B cell (primary cell): ENCODE measurements around the gene FTCD. TPM values are rescaled to one million over a fixed set of nuclear protein-coding genes. Genes with fewer than 3 reads are reported as not detected.

Experiments used
- ATAC-seq: fragments of 200-7000 bp; cut with Tn5 transposase; one replicate; pipeline ENCODE4 v1.10.0; 2021; ENCODE audit warnings: low read depth, mild to moderate bottlenecking, moderate number of reproducible peaks, moderate library complexity
- CTCF ChIA-PET: fragments of 350-600 bp; sonication (Branson Sonifier 250); formaldehyde crosslinking; loops from one replicate; lab custom pipeline; 2021; ENCODE audit warnings: antibody characterized with exemption, inconsistent platforms; lab: Charles Lee
- POLR2A ChIA-PET: fragments of 350-600 bp; sonication (Branson Sonifier 250); formaldehyde crosslinking; loops from one replicate; lab custom pipeline; 2021; ENCODE audit warnings: antibody characterized with exemption; lab: Charles Lee
- DNase-seq: peaks from one replicate; pipeline ENCODE4 v3.0.0; 2013
- H2AFZ ChIP-seq: 2 replicates; pipeline ENCODE4 v1.6.1; 2012; ENCODE audit warnings: mild to moderate bottlenecking, low read depth, low read length; ENCODE audit not compliant: insufficient read depth, poor library complexity, severe bottlenecking
- H3K27ac ChIP-seq, 2 donors: 1 replicate in 1 of 2; 2 replicates in 1 of 2; pipeline ENCODE4 v1.5.1; 2012 to 2013; ENCODE audit warnings: low read length in 2 of 2, mild to moderate bottlenecking in 2 of 2, moderate library complexity in 1 of 2
- H3K27me3 ChIP-seq, 4 experiments: fragments of 200-600 bp in 1 of 4; sonication (generic) in 1 of 4; replicated peaks in 1 of 4; 1 replicate in 2 of 4; 2 replicates in 2 of 4; pipeline versions ENCODE4 v1.6.1 to v1.7.0; 2013 to 2016; ENCODE audit warnings: low read length in 3 of 4, mild to moderate bottlenecking in 2 of 4, mixed read lengths in 1 of 4, moderate library complexity in 1 of 4; ENCODE audit not compliant: insufficient read depth in 4 of 4, control insufficient read depth in 3 of 4; ENCODE audit errors: control extremely low read depth in 1 of 4
- H3K36me3 ChIP-seq, 2 experiments: replicated peaks in 1 of 2; 1 replicate in 1 of 2; 2 replicates in 1 of 2; pipeline versions ENCODE4 v1.6.1 to v1.7.1; 2013; ENCODE audit warnings: low read length in 1 of 2; ENCODE audit not compliant: insufficient read depth in 2 of 2, control insufficient read depth in 1 of 2; ENCODE audit errors: control extremely low read depth in 1 of 2, extremely low read depth in 1 of 2
- H3K4me1 ChIP-seq, 2 donors: fragments of 200-600 bp in 1 of 2; sonication (generic) in 1 of 2; 1 replicate in 1 of 2; 2 replicates in 1 of 2; pipeline versions ENCODE4 v1.5.1 to v1.6.1; 2013 to 2017; ENCODE audit warnings: low read length in 2 of 2; ENCODE audit not compliant: control insufficient read depth in 2 of 2, insufficient read depth in 2 of 2
- H3K4me2 ChIP-seq: replicated peaks from 2 replicates; pipeline ENCODE3; 2012; ENCODE audit warnings: mild to moderate bottlenecking, low read depth, low read length; ENCODE audit not compliant: poor library complexity, severe bottlenecking
- H3K4me3 ChIP-seq, 5 experiments: fragments of 200-600 bp in 1 of 5; sonication (generic) in 1 of 5; 1 replicate in 3 of 5; 2 replicates in 2 of 5; pipeline versions ENCODE4 v1.5.1 to v1.7.0; 2011 to 2016; ENCODE audit warnings: low read length in 4 of 5, mild to moderate bottlenecking in 4 of 5, low read depth in 2 of 5, control low read depth in 1 of 5, moderate library complexity in 1 of 5; ENCODE audit not compliant: insufficient read depth in 1 of 5; ENCODE audit errors: control extremely low read depth in 1 of 5, extremely low read depth in 1 of 5
- H3K79me2 ChIP-seq: fragments of 200-600 bp; sonication (generic); one replicate; pipeline ENCODE4 v1.6.0; 2016; ENCODE audit warnings: low read length; ENCODE audit not compliant: control insufficient read depth, insufficient read depth
- H3K9ac ChIP-seq: fragments of 200-600 bp; sonication (generic); 2 replicates; pipeline ENCODE4 v1.6.1; 2017; ENCODE audit warnings: mild to moderate bottlenecking, low read length, moderate library complexity
- H3K9me3 ChIP-seq, 3 donors: one replicate each; pipeline versions ENCODE4 v1.6.1 to v1.7.1; 2013; ENCODE audit warnings: low read length in 2 of 3; ENCODE audit not compliant: control insufficient read depth in 2 of 3, insufficient read depth in 1 of 3; ENCODE audit errors: control extremely low read depth in 1 of 3
- H4K20me1 ChIP-seq: 2 replicates; pipeline ENCODE4 v1.6.0; 2012; ENCODE audit warnings: mild to moderate bottlenecking, low read length; ENCODE audit not compliant: insufficient read depth, control insufficient read depth, poor library complexity, severe bottlenecking
- H3K27ac Mint-ChIP-seq: one replicate; pipeline ENCODE4 v1.8.0; 2021; ENCODE audit warnings: mixed read lengths
- H3K27me3 Mint-ChIP-seq: one replicate; pipeline ENCODE4 v1.8.0; 2021; ENCODE audit warnings: mixed read lengths
- H3K4me1 Mint-ChIP-seq: one replicate; pipeline ENCODE4 v1.8.0; 2021; ENCODE audit warnings: mixed read lengths
- H3K4me3 Mint-ChIP-seq: one replicate; pipeline ENCODE4 v1.8.0; 2021; ENCODE audit warnings: mixed read lengths
- H3K9me3 Mint-ChIP-seq: one replicate; pipeline ENCODE4 v1.8.0; 2022; ENCODE audit warnings: mixed read lengths; ENCODE audit not compliant: insufficient read depth
- CTCF ChIP-seq: fragments of 200-600 bp; IDR thresholded peaks from one replicate; pipeline ENCODE4 v1.8.0; 2022; ENCODE audit warnings: antibody characterized with exemption, mild to moderate bottlenecking
- EZH2 ChIP-seq: IDR thresholded peaks from 2 replicates; pipeline ENCODE4 v1.6.1; 2012; ENCODE audit warnings: borderline replicate concordance, low read depth, mild to moderate bottlenecking, moderate library complexity, low read length; ENCODE audit not compliant: insufficient read depth, poor library complexity, severe bottlenecking
- WGBS: methylation state at CpG from one replicate; pipeline ENCODE4 v1.1.5; 2013; ENCODE audit warnings: missing lambda C conversion rate; ENCODE audit not compliant: insufficient coverage; 5-methylcytosine and 5-hydroxymethylcytosine counted together
- intact Hi-C: fragments of 100-400 bp; cut with micrococcal nuclease; formaldehyde crosslinking; loops from one replicate; pipeline ENCODE4 v1.10.0; 2022
- polyA plus RNA-seq: library from polyadenylated mRNA; depleted of rRNA; stranded (reverse); fragments of >200 nt; gene quantifications from 2 replicates; pipeline ENCODE4 v1.2.3, GENCODE V29; 2012
- total RNA-seq, 2 donors: library from RNA; stranded (reverse); fragments of 120-200 nt in 1 of 2; gene quantifications; 1 replicate in 1 of 2; 2 replicates in 1 of 2; pipeline versions ENCODE4 v1.2.3 to v1.2.4, GENCODE V29; 2013 to 2022

FTCD gene
- total and polyA plus RNA-seq, 2 donors (not counting 1 experiment from before 2014, with no cell fraction given): 0.22 to 0.39 TPM

- TF ChIP-seq EZH2: no peak
- TF ChIP-seq CTCF: no peak
- Histone ChIP-seq H3K4me1 (peaks cover 0 to 3% of the 10 kb centered on the region in 2 donors), H3K79me2 (no peaks in the 10 kb centered on the region), H3K9ac (no peak overlapping the region), H3K36me3 (no peaks in the 10 kb centered on the region), H4K20me1 (no peaks in the 10 kb centered on the region), H2AFZ (no peak overlapping the region), H3K4me3 (no peak overlapping the region), H3K4me2 (no peak overlapping the region), H3K27me3 (peaks cover 0 to 25% (median 15%) of the 10 kb centered on the region in 4 experiments), H3K27ac (no peak overlapping the region), H3K9me3 (peaks cover 6 to 9% (median 8%) of the 10 kb centered on the region in 3 donors)
- Mint-ChIP-seq H3K4me1 (peaks cover 4% of the 10 kb centered on the region), H3K4me3 (peak overlapping the region; percentile 62), H3K9me3 (peaks cover 11% of the 10 kb centered on the region), H3K27ac (no peak overlapping the region), H3K27me3 (peaks cover 59% of the 10 kb centered on the region)
- no peak for DNase-seq
- whole genome bisulfite sequencing: 74% methylated on average over 12 of the region's 18 CpGs
- intact Hi-C loops: no loop called here
- no peak for ATAC-seq
- ChIA-PET CTCF (no interaction called here), POLR2A (no interaction called here)
Observed at GRCh38 chr21:46099476-46099875, 55.9 kb downstream of the FTCD start.

- H3K27me3 Mint-ChIP-seq: peaks cover 50% of the 10 kb centered on the region
- Histone ChIP-seq H4K20me1 (no peaks in the 10 kb centered on the region), H3K4me1 (peaks cover 0 to 3% of the 10 kb centered on the region in 2 donors), H3K4me3 (peak overlapping the region in 3 of 5 experiments; percentile 34 to 55 (median 48)), H3K36me3 (no peaks in the 10 kb centered on the region), H3K27ac (no peak overlapping the region), H3K9ac (peak overlapping the region; percentile 42), H3K9me3 (peaks cover 6 to 8% (median 7%) of the 10 kb centered on the region in 3 donors), H3K79me2 (no peaks in the 10 kb centered on the region), H3K4me2 (peak overlapping the region; percentile 76), H3K27me3 (peaks cover 0 to 21% (median 13%) of the 10 kb centered on the region in 4 experiments), H2AFZ (peak overlapping the region; percentile 64)
- TF ChIP-seq CTCF (no peak), EZH2 (no peak)
- H3K4me1 Mint-ChIP-seq: peaks cover 4% of the 10 kb centered on the region
- ChIA-PET CTCF (no interaction called here), POLR2A (no interaction called here)
- intact Hi-C loops: no loop called here
- DNase-seq (no peak), ATAC-seq (no peak)
- no peak overlapping the region for H3K27ac Mint-ChIP-seq
- 6% methylated on average over 78 of the region's 94 CpGs for WGBS
- peaks cover 10% of the 10 kb centered on the region for H3K9me3 Mint-ChIP-seq
- peak overlapping the region; percentile 53 for H3K4me3 Mint-ChIP-seq
Observed at GRCh38 chr21:46098303-46099141, 56.9 kb downstream of the FTCD start.
